ENCODE measurements around the gene CCKAR.

The CCKAR gene

GRCh38 chr4:26459756-26460530 is 30.3 kb downstream of the CCKAR start:
- DNase-seq (ENCODE audit: insufficient read length, low spot score) = no peak
- no peak for TF ChIP-seq CTCF (IDR thresholded peaks at IDR 0.05; ENCODE audit: insufficient read depth, missing control alignments)
- no peak for FAIRE-seq

- FAIRE-seq (peak; percentile 83), DNase-seq (ENCODE audit: insufficient read length, low spot score) (peak; percentile 41)
- TF ChIP-seq CTCF (IDR thresholded peaks at IDR 0.05; ENCODE audit: insufficient read depth, missing control alignments) = peak; percentile 73
Observed at GRCh38 chr4:26459054-26459755, 31.1 kb downstream of the CCKAR start.

GRCh38 chr4:26458157-26458561 is 32.1 kb downstream of the CCKAR start:
- FAIRE-seq = no peak
- no peak for TF ChIP-seq CTCF (IDR thresholded peaks at IDR 0.05; ENCODE audit: insufficient read depth, missing control alignments)
- DNase-seq (ENCODE audit: insufficient read length, low spot score) = no peak

GRCh38 chr4:26457412-26457811 is 32.9 kb downstream of the CCKAR start:
- DNase-seq (ENCODE audit: insufficient read length, low spot score) (no peak), FAIRE-seq (no peak)
- no peak for TF ChIP-seq CTCF (IDR thresholded peaks at IDR 0.05; ENCODE audit: insufficient read depth, missing control alignments)

- DNase-seq (ENCODE audit: insufficient read length, low spot score) (no peak), FAIRE-seq (no peak)
- no peak for TF ChIP-seq CTCF (IDR thresholded peaks at IDR 0.05; ENCODE audit: insufficient read depth, missing control alignments)
Observed at GRCh38 chr4:26455571-26455970, 34.7 kb downstream of the CCKAR start.

GRCh38 chr4:26454961-26455360 is 35.3 kb downstream of the CCKAR start:
- no peak for TF ChIP-seq CTCF (IDR thresholded peaks at IDR 0.05; ENCODE audit: insufficient read depth, missing control alignments)
- no peak for FAIRE-seq
- DNase-seq (ENCODE audit: insufficient read length, low spot score) = no peak

Data from D721Med (cell line).